SK-N-SH (cell line): ENCODE data around the gene ABR. TPM values are rescaled to one million over a fixed set of nuclear protein-coding genes. Genes with fewer than 3 reads are reported as not detected.
"Not testable (repeated sequence)": the region's sequence is repeated elsewhere in the genome, so short reads cannot be mapped to it uniquely, and the experiment has no call there.

Experiments used
- CTCF ChIA-PET: fragments of 300-600, 350-600 bp; formaldehyde crosslinking; extraction: SDS; loops from one replicate; lab custom pipeline; 2021; lab: Yijun Ruan, JAX
- POLR2A ChIA-PET: fragments of 350-600 bp; sonication (Branson Sonifier 250); formaldehyde crosslinking; extraction: SDS; loops from one replicate; lab custom pipeline; 2020; ENCODE audit warnings: antibody characterized with exemption, inconsistent platforms; lab: Yijun Ruan, JAX
- DNase-seq: peaks from one replicate; pipeline ENCODE4 v3.0.0; 2012
- H2AFZ ChIP-seq: fragments of 200-600 bp; sonication (generic); 2 replicates; pipeline ENCODE4 v1.8.1; 2016; ENCODE audit warnings: antibody characterized with exemption, mild to moderate bottlenecking, low read depth
- H3F3A ChIP-seq: fragments of 200-600 bp; sonication (generic); replicated peaks from 2 replicates; pipeline ENCODE3; 2016; ENCODE audit warnings: antibody characterized with exemption, mild to moderate bottlenecking; ENCODE audit not compliant: insufficient read depth
- H3K27ac ChIP-seq, 2 experiments: fragments of 200-500 bp in 1 of 2; fragments of 200-600 bp in 1 of 2; sonication (Bioruptor generic) in 1 of 2; sonication (generic), shearing (Covaris generic) in 1 of 2; 2 replicates each; pipeline versions ENCODE4 v1.5.1 to v1.6.1; 2014 to 2016; ENCODE audit warnings: low read depth in 2 of 2, inconsistent platforms in 1 of 2, low read length in 1 of 2, mild to moderate bottlenecking in 1 of 2, mixed read lengths in 1 of 2
- H3K27me3 ChIP-seq: fragments of 200-600 bp; sonication (generic), shearing (Covaris generic); 2 replicates; pipeline ENCODE4 v1.6.1; 2016; ENCODE audit warnings: mixed run types; ENCODE audit not compliant: insufficient read depth
- H3K36me3 ChIP-seq, 2 experiments: fragments of 200-500 bp in 1 of 2; fragments of 200-600 bp in 1 of 2; sonication (Bioruptor generic) in 1 of 2; sonication (generic) in 1 of 2; replicated peaks in 1 of 2; 2 replicates each; pipeline versions ENCODE3 to v1.5.1; 2014 to 2016; ENCODE audit warnings: low read length in 1 of 2, mild to moderate bottlenecking in 1 of 2; ENCODE audit not compliant: insufficient read depth in 2 of 2, control insufficient read depth in 1 of 2
- H3K4me1 ChIP-seq, 2 experiments: fragments of 200-500 bp in 1 of 2; fragments of 200-600 bp in 1 of 2; sonication (Bioruptor generic) in 1 of 2; sonication (generic), shearing (Covaris generic) in 1 of 2; 2 replicates each; pipeline versions ENCODE4 v1.5.1 to v1.6.1; 2014 to 2016; ENCODE audit warnings: low read depth in 1 of 2, low read length in 1 of 2, mixed run types in 1 of 2; ENCODE audit not compliant: insufficient read depth in 2 of 2, control insufficient read depth in 1 of 2
- H3K4me2 ChIP-seq: fragments of 200-600 bp; sonication (generic), shearing (Covaris generic); 2 replicates; pipeline ENCODE4 v1.6.1; 2017; ENCODE audit warnings: mixed run types
- H3K4me3 ChIP-seq, 2 experiments: fragments of 200-500 bp in 1 of 2; fragments of 200-600 bp in 1 of 2; sonication (Bioruptor generic) in 1 of 2; sonication (generic), shearing (Covaris generic) in 1 of 2; 2 replicates each; pipeline versions ENCODE4 v1.5.1 to v1.8.1; 2014 to 2016; ENCODE audit warnings: low read depth in 2 of 2, inconsistent platforms in 1 of 2, low read length in 1 of 2, mild to moderate bottlenecking in 1 of 2, mixed read lengths in 1 of 2, moderate library complexity in 1 of 2
- H3K79me2 ChIP-seq: fragments of 200-600 bp; sonication (generic); 2 replicates; pipeline ENCODE4 v1.8.1; 2017; ENCODE audit warnings: mild to moderate bottlenecking; ENCODE audit not compliant: insufficient read depth
- H3K9ac ChIP-seq: fragments of 200-600 bp; sonication (generic); 2 replicates; pipeline ENCODE4 v1.6.1; 2017; ENCODE audit warnings: mixed run types
- H3K9me2 ChIP-seq: fragments of 200-600 bp; sonication (generic); 2 replicates; pipeline ENCODE4 v1.6.1; 2017; ENCODE audit warnings: mixed run types
- H3K9me3 ChIP-seq: fragments of 200-600 bp; sonication (generic); 2 replicates; pipeline ENCODE4 v1.6.1; 2017; ENCODE audit warnings: mixed run types, mild to moderate bottlenecking, moderate library complexity
- H4K20me1 ChIP-seq: fragments of 200-600 bp; sonication (generic); 2 replicates; pipeline ENCODE4 v1.6.1; 2017; ENCODE audit warnings: mild to moderate bottlenecking, mixed run types; ENCODE audit not compliant: insufficient read depth
- EP300 ChIP-seq, 2 experiments: IDR thresholded peaks; 2 replicates each; pipeline versions ENCODE4 v1.4.0 to v1.6.1; 2012; ENCODE audit warnings: borderline replicate concordance in 1 of 2, low read depth in 1 of 2, low read length in 1 of 2
- FOSL2 ChIP-seq: IDR thresholded peaks from 2 replicates; pipeline ENCODE4 v1.4.0; 2012; ENCODE audit warnings: low read depth, mild to moderate bottlenecking, moderate library complexity, borderline replicate concordance
- IRF3 ChIP-seq: fragments of 150-350 bp; IDR thresholded peaks from 2 replicates; pipeline ENCODE4 v1.6.1; 2016; ENCODE audit warnings: mild to moderate bottlenecking, low read depth, low read length
- JUND ChIP-seq: IDR thresholded peaks from 2 replicates; pipeline ENCODE4 v1.4.0; 2012
- MAX ChIP-seq: IDR thresholded peaks from 2 replicates; pipeline ENCODE4 v1.4.0; 2012; ENCODE audit warnings: low read depth
- NFIC ChIP-seq: IDR thresholded peaks from 2 replicates; pipeline ENCODE4 v1.4.0; 2012; ENCODE audit warnings: borderline replicate concordance
- PBX3 ChIP-seq: IDR thresholded peaks from 2 replicates; pipeline ENCODE4; 2012
- SIN3A ChIP-seq: IDR thresholded peaks from 2 replicates; pipeline ENCODE4 v1.6.1; 2012; ENCODE audit warnings: low read depth, mild to moderate bottlenecking, low read length, moderate library complexity, borderline replicate concordance
- TCF12 ChIP-seq: IDR thresholded peaks from 2 replicates; pipeline ENCODE4 v1.4.0; 2012
- YY1 ChIP-seq: IDR thresholded peaks from 2 replicates; pipeline ENCODE4 v1.4.0; 2012; ENCODE audit warnings: low read depth, mild to moderate bottlenecking
- WGBS: methylation state at CpG from one replicate; pipeline ENCODE4 v1.1.6; 2017; ENCODE audit warnings: low lambda C conversion rate; 5-methylcytosine and 5-hydroxymethylcytosine counted together
- polyA plus RNA-seq, 3 experiments: library from polyadenylated mRNA; depleted of rRNA; stranded (reverse); fragments of >200 nt; gene quantifications; 2 replicates each; pipeline ENCODE4 v1.2.3, GENCODE V29; 2012

ABR gene
- polyA plus RNA-seq, 1 of the 3 experiments (the other 2 are of a cell fraction) = 117 TPM

- H3K4me3 ChIP-seq, H3K4me2 ChIP-seq, H3K27ac ChIP-seq, H3K4me1 ChIP-seq, POLR2A ChIA-PET, H3K9ac ChIP-seq, DNase-seq, H3K9me3 ChIP-seq, H3K79me2 ChIP-seq, H2AFZ ChIP-seq, H3F3A ChIP-seq, H3K27me3 ChIP-seq, H3K9me2 ChIP-seq, CTCF ChIA-PET: not testable (repeated sequence)
- H3K36me3 ChIP-seq = peaks cover 36 to 38% of the 10 kb centered on the region in 2 experiments
- 47% methylated on average over 2 of the region's 4 CpGs for WGBS
- H4K20me1 ChIP-seq = peaks cover 12% of the 10 kb centered on the region; the same call in 1 of the 2 replicates
Observed at GRCh38 chr17:1065416-1065815, 114.4 kb downstream of the ABR start.

GRCh38 chr17:1060991-1061390, 118.8 kb downstream of the ABR start:
- POLR2A ChIA-PET = no interaction called here
- H4K20me1 ChIP-seq = peaks cover 35% of the 10 kb centered on the region; the same call in 1 of the 2 replicates
- CTCF ChIA-PET = no interaction called here

More at GRCh38 chr17:1060991-1061390, 118.8 kb downstream of the ABR start:
- 48% methylated on average over 7 of the region's 11 CpGs for WGBS
- DNase-seq = no peak
- peak; percentile 95; the same call in 1 of the 2 replicates for TF ChIP-seq FOSL2
- no peak for TF ChIP-seq YY1
- TF ChIP-seq JUND = peak; percentile 77
- TF ChIP-seq NFIC = peak; percentile 78
- TF ChIP-seq TCF12 = peak; percentile 86
- peak; percentile 64 for TF ChIP-seq PBX3
- no peak for TF ChIP-seq IRF3
- peak in 1 of 2 experiments; percentile 60; a peak in 1 of 4 replicates for TF ChIP-seq EP300 (IDR thresholded peaks at IDR 0.05; ENCODE audit: borderline replicate concordance in 1 of 2, low read depth in 1 of 2, low read length in 1 of 2)
- peak; percentile 68; the same call in 1 of the 2 replicates for TF ChIP-seq MAX
- peak; percentile 80; the same call in 1 of the 2 replicates for TF ChIP-seq SIN3A
- TF ChIP-seq, all 33 proteins: peak for 8
- no peaks in the 10 kb centered on the region for H3K9me3 ChIP-seq
- 0 out of 2 replicates have a peak, but pooled peaks cover 4% of the 10 kb centered on the region for H3K79me2 ChIP-seq
- H3K4me2 ChIP-seq = no peak overlapping the region; the same call in 1 of the 2 replicates
- H3K9ac ChIP-seq = no peak overlapping the region
- H3K4me1 ChIP-seq = no peaks in the 10 kb centered on the region; a peak in 1 of 4 replicates
- H3K27ac ChIP-seq = no peak overlapping the region; a peak in 1 of 4 replicates
- H3K36me3 ChIP-seq = peaks cover 28 to 31% of the 10 kb centered on the region in 2 experiments
- H2AFZ ChIP-seq = no peak overlapping the region
- H3F3A ChIP-seq = peaks cover 18% of the 10 kb centered on the region
- no peak overlapping the region for H3K4me3 ChIP-seq
- no peaks in the 10 kb centered on the region for H3K9me2 ChIP-seq
- no peaks in the 10 kb centered on the region for H3K27me3 ChIP-seq
